Endometrial microvascular endothelial cells (primary cell): Measurements from ENCODE around the gene BCAR3. TPM values are rescaled to one million over a fixed set of nuclear protein-coding genes. Genes with fewer than 3 reads are reported as not detected.

Experiments
- in situ Hi-C: cut with HindIII; loops from 2 replicates; pipeline ENCODE4 v1.10.0; 2017; ENCODE audit warnings: low sequenced_read_pairs, low pct_unique_long_range_greater_than_20kb; ENCODE audit errors: inconsistent ontology term
- total RNA-seq: library from RNA; depleted of rRNA; stranded (reverse); fragments of >200 nt; gene quantifications from one replicate; pipeline ENCODE4 v1.2.3, GENCODE V29; 2015; ENCODE audit errors: inconsistent ontology term

BCAR3 gene
- total RNA-seq, 1 donor from 2014 or later: 91.8 TPM

DNA sequence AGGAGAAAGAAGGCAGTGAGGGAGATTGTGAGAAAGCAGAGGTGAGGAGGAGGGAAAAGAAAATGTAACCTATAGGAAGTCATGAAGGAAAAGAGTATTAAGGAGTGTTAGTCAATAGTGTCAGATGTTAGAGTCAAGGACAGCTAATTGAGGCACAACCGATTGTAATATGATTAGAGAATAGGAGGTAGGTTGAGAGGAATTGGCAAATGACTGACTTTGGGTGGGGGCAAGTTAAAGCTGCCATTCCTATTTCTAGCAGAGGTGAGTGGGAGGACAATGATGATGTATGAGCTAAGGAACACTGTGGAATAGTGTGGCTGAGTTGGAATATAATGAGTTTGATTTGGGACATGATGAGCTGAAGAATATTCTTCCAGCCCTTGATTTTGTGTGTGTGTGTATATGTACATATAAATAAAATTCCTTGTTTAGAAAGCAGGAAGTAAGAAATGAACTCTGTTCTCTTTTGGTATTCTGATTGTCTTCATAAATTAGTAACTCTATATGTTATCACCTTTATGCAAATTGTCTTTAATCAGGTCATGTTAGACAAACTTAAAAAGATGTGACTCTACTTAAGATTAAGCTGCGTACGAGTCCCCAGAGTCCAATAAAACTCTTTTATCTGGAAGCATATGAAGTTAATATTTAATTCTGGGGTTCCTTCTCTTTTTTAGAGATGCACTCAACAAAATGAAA is 135.3 kb downstream of the BCAR3 start:
- in situ Hi-C loops: no loop called here

DNA sequence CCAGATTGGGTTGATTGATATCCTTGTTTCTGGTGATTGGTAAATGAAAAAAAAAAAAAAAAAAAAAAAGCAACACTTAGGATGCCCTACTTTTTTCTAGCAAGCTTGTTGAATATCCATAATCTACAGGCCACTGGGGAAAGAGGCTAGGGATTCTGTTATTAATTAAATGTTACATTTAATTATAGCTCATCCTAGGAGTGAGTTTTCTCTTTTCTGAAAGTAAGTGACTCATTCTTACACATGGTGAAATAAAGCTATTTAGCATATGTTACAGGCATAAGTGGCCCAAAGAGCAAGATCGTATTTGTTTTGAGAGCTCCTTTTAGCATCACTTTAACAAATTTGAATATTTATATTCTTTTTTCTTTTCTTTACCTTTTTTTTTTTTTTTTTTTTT is 139.2 kb downstream of the BCAR3 start:
- in situ Hi-C loops: no loop called here

DNA sequence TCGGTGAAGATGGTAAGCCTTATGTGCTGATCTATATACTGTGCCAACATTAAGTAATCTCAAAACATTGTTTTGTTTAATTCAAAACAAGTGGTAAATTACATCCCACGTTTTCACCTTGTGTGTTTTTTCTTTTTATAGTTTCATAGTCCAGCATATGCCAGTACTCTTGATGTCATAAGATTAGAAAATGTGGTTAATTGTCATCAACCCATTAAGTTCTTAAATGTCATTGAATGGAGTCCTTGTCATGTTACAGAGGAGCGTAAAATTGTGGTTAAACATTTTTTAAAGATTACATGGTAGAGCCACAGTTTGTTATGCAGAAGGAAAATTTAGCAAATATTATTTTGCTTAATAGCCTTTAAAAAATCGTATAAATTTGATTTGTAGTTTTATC is 140.6 kb downstream of the BCAR3 start:
- in situ Hi-C loops: no loop called here

DNA sequence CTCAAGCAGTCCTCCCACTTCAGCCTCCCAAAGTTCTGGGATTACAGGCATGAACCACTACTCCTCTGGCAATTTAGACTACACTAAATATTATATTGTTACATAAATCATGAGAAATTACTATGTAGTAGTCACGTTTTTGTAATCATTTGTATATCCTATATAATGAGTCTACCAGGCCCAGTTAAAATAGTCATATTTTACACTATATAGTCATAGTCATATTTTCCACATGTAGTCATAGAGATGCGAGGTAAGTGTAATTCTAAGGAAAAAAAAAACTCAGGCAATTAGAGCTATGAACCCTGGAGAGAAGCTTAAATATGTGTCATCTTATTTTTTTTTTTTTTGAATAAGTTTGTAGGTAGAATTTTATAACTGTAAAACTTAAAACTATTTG is 143.7 kb downstream of the BCAR3 start:
- in situ Hi-C loops: no loop called here

DNA sequence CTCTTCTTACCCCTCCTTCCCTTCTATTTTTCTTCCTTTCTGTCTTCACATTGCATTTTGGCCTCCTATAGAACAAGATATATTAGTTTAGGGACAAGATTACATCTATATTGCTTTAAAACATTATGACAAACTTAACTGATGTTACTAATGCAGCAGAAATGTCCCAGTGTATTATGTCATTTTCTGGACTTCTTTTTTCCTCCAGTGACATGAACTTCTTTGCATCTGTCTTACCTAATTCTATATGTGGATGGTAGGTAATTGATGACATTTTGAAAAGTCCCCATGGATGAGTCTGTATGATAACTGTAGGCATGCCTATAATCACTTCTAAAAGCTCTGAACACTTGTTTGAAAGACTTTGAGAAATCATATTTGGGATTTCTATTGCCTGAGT is 144.2 kb downstream of the BCAR3 start:
- in situ Hi-C loops: no loop called here

DNA sequence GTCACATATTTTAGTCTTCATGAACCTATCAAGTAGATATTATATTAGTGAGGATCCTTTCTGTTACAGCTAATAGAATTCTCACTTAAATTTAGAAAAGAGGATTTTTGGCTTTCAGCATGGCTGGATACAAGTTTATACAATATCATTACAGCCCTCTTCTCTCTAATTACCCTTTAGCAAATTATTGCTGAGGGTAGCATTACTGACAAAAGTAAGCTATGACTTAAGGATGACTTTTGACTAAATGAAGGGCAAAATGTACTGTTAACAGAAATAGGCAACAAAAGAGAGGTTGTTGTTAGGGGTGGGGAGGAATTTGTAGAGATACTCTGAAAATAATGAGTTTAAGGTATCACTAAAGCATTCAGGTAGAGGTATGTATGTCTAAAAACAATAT is 148.0 kb downstream of the BCAR3 start:
- in situ Hi-C loops: no loop called here

DNA sequence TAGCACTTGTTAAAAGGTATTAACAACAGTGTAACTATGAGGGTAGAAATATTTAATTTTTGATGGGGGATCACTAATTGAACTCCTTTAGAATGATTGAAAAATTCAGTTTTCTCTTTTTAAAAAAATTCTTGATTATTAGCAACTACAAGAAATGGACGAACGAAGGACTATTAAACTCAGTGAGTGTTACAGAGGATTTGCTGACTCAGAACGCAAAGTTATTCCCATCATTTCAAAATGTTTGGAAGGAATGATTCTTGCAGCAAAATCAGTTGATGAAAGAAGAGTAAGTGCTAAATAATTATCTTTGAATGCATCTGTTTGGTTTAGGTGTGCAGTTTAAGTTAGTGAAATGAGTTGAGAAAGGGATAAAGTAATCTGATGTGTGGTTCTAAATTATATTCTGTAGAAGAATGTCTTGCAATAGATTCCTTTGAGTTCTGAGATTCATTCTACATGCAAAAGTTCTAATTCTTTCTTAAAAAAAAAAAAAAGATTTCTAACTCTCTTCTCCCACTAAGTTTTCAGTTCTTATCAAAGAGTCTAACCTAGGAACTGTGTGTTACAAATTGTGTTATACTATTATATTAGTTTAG is 148.8 kb downstream of the BCAR3 start:
- in situ Hi-C loops: no loop called here

DNA sequence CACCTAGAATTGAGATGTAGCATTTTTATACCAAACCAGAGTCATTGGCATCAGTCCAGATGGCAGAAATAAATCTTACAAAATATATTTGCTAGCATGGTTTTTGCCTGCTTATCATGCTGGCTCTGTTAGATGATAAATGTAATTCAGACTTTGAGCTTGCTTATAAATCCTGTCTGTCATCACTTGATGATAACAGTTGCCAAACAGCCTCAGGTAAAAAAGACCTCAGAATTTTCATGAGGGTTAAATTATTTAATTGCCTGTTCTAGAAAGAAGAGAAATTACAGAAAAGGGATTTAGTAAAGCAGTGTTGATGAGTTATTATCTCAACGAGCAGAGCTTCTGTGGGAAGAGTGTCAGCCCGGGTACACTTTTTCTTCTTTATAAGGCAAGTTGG is 150.4 kb downstream of the BCAR3 start:
- in situ Hi-C loops: no loop called here

DNA sequence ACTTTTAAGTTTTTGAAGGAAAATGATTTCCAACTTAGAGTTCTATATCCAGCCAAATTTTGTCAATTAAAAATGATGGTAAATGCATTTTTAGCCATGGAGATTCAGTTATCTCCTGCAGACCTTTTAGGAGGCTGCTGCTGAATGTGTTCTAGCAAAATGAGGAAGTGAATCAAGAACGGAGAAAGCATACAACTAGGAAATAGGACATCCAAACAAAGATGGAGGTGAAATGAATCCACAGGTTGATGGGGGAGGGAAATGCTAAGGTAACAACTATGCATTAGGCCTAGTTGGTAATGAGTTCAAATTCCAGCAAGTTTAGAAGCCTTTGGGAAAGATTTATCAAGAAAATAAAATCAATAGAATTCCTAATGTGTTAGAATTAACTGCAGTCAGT is 153.2 kb downstream of the BCAR3 start:
- in situ Hi-C loops: no loop called here

DNA sequence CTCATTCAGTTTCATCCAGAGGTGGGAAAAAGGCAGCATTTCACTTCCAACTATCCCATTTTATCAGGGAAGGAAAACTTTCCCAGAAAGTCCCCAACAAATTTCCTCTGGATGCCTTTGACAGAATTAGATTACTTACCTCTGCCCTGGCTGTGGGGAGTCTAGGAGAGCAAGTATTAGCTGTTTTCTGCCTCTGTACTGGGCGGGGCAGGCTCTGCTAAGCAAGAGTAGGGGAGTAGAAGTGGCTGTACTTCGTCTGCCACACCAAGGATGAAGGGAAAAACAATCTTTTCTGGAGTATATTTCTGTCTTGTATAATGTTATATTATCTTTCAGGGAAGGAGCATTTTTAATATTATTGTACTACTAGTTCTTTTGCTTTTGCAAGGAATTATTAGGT is 155.2 kb downstream of the BCAR3 start:
- in situ Hi-C loops: no loop called here

DNA sequence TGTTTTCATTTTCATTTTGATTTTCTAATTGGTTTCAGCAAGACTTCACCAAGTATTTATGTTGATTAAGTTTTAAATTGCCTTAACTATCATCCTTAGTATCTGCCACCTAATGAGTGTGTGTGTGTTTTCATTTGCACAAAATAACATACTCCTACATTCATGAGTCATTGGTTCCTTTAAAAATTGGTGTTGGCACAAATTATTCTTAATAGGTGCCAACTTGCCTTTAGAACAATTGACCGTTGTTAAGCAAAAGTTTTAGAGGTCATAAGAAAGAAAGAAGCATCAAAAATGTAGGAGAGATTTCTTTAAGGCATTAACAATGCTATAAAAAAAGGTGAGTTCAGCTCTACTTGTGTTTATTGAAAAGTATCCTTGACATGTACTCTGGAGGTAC is 156.2 kb downstream of the BCAR3 start:
- in situ Hi-C loops: no loop called here

DNA sequence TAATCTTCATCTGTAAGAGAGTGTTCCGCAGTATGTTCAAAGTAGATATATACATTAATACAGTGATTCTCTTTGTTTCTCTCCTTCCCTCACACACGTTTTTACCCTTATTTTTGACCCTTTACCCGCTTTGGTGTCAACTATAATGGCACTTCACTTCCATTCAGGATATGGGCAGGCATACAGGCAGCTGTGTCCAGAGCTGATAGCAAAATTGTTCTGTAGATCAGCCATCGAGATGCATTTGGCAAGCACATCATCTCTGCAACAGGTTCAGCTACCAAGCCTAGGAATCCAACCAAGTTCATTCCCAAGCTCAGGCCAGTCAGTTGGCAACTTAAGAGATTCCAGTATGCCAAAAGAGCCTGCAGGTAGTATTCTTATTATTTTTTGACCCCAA is 158.9 kb downstream of the BCAR3 start:
- in situ Hi-C loops: no loop called here

DNA sequence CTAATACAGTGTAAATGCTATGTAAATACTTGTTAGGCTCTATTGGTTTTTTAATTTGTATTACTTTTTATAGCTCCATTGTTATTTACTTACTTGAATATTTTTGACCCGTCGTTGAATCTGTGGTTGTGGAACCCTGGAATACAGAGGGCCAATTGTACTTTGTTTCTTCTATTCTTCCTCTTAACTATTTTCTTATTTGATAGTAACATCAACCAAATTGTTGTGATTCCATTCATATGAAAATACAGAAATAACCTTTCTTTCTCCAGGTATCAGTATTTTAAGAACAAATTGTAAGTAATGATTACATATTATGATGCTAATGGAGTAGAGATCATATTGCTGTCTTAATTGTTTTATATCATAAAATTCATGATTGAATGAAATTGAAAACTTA is 160.0 kb downstream of the BCAR3 start:
- in situ Hi-C loops: no loop called here

DNA sequence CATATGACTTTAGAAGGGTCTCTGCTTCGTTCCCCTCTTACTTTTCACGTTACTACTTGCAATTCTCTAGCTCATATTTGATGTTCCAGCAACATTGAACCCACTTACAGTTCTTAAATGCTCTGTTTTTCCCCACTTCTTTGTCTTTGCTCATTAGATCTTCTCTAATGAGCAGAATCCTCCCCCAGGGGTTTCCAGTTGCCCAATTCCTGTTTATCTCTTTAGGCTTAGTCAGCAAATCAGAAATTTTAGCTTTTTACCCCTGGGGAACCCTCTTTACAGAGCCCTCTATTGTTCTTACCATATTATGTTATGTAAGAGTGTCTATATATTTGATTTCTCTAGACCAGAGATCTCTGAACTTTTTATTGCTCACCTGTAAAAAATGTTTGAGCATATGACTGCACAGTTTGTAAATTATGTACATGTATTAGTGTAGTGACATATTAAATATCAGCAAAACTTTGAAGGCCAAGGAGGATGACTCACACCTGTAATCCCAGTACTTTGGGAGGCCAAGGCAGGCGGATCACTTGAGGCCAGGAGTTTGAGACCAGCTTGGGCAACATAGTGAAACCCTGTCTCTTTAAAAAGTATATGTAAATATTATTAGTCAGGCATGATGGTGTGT is 162.3 kb downstream of the BCAR3 start:
- in situ Hi-C loops: no loop called here

DNA sequence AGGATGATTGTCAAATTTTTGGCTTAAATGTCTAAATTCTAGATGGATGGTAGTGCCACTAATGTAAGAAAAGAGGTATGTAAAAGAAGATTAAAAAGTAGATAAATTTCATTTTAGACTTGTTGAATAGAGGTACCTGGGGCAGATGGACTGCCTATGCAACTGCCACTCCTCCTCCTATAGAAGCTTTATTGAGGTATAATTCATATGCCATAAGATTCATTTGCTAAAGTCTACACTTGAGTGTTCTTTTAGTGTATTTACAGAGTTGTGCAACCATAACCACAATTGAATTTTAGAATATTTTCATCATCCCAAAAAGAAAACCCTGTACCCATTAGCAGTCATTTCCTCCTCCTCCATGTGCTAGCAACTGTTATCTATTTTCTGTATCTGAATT is 163.1 kb downstream of the BCAR3 start:
- in situ Hi-C loops: no loop called here

DNA sequence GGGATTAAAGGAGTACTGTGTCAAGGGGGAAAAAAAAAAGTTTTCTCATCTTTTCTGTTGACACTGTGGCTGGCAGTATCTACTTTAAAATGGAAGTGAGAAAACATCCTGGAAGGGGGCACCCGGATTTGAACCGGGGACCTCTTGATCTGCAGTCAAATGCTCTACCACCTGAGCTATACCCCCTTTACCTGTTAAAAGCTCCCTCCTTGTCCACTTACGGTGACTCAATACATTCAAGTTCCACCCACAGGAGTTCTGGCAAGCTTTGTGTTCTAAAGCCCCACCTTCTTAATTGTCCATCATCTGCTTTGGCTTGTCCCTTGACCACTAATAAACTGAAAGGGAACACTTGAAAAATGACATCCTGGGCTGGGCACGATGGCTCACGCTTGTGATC is 165.5 kb downstream of the BCAR3 start:
- in situ Hi-C loops: no loop called here

Other genes with a start within 250 kb of the BCAR3 start
- gene FNBP1L, start 233.7 kb downstream of the BCAR3 start, total RNA-seq: 27.9 TPM
- gene DNTTIP2, start 197.4 kb upstream of the BCAR3 start, total RNA-seq: 42.2 TPM
- gene GCLM, start 227.6 kb upstream of the BCAR3 start, total RNA-seq: 43.9 TPM